Ishikawa (cell line): ENCODE data around the gene RAP1GAP2.

Experiments
- CEBPB ChIP-seq: IDR thresholded peaks from 2 replicates; pipeline ENCODE4 v1.6.1; 2012
- EGR1 ChIP-seq: IDR thresholded peaks from 2 replicates; pipeline ENCODE4 v1.6.1; 2012
- EP300 ChIP-seq: IDR thresholded peaks from 2 replicates; pipeline ENCODE4 v1.6.1; 2012; ENCODE audit warnings: borderline replicate concordance
- FOXM1 ChIP-seq: IDR thresholded peaks from 2 replicates; pipeline ENCODE4 v1.6.1; 2012; ENCODE audit warnings: low read depth, borderline replicate concordance
- NFIC ChIP-seq: IDR thresholded peaks from 2 replicates; pipeline ENCODE4 v1.6.1; 2012
- RAD21 ChIP-seq: IDR thresholded peaks from 2 replicates; pipeline ENCODE4 v1.6.1; 2012; ENCODE audit warnings: low read depth
- TAF1 ChIP-seq: IDR thresholded peaks from 2 replicates; pipeline ENCODE4 v1.6.1; 2012; ENCODE audit warnings: low read depth, mild to moderate bottlenecking
- TEAD4 ChIP-seq: IDR thresholded peaks from 2 replicates; pipeline ENCODE4 v1.6.1; 2012
- YY1 ChIP-seq: IDR thresholded peaks from 2 replicates; pipeline ENCODE4 v1.6.1; 2012; ENCODE audit warnings: low read depth
- ZBTB7A ChIP-seq: IDR thresholded peaks from 2 replicates; pipeline ENCODE4 v1.6.1; 2012; ENCODE audit warnings: low read depth
- TF ChIP-seq, protein P1 (sequence below): IDR thresholded peaks from 2 replicates; pipeline ENCODE4 v1.6.1; 2012
- TF ChIP-seq, protein P2 (sequence below): IDR thresholded peaks from 2 replicates; pipeline ENCODE4 v1.6.1; 2012
- TF ChIP-seq, protein P3 (sequence below): IDR thresholded peaks from 2 replicates; pipeline ENCODE4 v1.6.1; 2012; ENCODE audit warnings: low read depth, mild to moderate bottlenecking

RAP1GAP2 gene

DNA sequence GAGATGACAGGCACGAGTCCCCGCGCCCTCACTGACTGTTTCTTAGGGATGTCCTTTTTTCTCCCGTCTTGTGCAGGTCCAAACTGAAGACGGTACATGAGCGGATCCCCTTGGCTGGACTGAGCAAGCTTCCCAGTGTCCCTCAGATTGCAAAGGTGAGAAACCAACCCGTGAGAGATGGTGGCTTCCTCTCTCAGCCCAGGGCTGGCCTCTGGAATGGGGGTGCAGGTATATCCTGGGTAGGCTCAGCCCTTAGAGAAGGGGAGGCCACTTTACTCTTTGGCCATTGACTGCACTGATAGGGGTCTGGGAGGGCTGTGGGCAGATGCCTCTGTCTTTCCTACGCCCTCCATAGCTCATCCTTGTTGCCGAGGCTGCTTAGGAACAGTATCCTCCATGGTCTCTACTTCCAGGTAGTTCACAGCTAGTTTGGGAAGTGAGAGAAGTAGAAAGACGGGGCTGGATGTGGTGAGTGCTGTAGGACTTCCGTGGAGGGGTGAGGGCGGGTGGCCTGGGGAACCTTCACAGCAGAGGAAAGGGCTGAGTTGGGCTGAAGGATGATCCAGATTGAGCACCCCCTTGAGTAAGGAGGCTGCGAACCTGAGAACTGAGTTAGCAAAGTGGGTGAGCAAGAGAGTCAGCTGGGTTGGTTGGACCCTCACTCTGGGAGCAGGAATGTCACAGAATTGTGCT, 184.1 kb downstream of the RAP1GAP2 start:
- TF ChIP-seq, protein P1, sequence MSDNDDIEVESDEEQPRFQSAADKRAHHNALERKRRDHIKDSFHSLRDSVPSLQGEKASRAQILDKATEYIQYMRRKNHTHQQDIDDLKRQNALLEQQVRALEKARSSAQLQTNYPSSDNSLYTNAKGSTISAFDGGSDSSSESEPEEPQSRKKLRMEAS = no peak
- no peak for TF ChIP-seq TAF1
- TF ChIP-seq EGR1 = no peak
- TF ChIP-seq, protein P2, sequence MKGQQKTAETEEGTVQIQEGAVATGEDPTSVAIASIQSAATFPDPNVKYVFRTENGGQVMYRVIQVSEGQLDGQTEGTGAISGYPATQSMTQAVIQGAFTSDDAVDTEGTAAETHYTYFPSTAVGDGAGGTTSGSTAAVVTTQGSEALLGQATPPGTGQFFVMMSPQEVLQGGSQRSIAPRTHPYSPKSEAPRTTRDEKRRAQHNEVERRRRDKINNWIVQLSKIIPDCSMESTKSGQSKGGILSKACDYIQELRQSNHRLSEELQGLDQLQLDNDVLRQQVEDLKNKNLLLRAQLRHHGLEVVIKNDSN = no peak
- TF ChIP-seq, protein P3, sequence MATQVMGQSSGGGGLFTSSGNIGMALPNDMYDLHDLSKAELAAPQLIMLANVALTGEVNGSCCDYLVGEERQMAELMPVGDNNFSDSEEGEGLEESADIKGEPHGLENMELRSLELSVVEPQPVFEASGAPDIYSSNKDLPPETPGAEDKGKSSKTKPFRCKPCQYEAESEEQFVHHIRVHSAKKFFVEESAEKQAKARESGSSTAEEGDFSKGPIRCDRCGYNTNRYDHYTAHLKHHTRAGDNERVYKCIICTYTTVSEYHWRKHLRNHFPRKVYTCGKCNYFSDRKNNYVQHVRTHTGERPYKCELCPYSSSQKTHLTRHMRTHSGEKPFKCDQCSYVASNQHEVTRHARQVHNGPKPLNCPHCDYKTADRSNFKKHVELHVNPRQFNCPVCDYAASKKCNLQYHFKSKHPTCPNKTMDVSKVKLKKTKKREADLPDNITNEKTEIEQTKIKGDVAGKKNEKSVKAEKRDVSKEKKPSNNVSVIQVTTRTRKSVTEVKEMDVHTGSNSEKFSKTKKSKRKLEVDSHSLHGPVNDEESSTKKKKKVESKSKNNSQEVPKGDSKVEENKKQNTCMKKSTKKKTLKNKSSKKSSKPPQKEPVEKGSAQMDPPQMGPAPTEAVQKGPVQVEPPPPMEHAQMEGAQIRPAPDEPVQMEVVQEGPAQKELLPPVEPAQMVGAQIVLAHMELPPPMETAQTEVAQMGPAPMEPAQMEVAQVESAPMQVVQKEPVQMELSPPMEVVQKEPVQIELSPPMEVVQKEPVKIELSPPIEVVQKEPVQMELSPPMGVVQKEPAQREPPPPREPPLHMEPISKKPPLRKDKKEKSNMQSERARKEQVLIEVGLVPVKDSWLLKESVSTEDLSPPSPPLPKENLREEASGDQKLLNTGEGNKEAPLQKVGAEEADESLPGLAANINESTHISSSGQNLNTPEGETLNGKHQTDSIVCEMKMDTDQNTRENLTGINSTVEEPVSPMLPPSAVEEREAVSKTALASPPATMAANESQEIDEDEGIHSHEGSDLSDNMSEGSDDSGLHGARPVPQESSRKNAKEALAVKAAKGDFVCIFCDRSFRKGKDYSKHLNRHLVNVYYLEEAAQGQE = no peak
- TF ChIP-seq TEAD4 = no peak

DNA sequence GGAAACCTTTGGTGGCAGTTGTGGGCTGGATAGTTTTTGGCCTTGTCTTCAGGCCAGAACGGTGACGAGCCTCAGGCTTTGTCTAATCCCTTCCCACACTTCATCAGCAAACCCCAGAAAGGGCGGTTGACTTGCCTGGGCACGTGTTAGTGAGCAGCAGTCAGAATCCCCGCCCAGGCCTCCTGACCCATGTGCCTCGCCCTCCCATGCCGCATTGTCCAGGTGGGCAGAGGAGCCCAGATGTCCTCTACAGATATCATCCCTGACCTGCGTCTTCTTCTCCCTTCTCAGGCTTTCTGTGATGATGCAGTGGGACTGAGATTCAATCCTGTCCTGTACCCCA, 184.6 kb downstream of the RAP1GAP2 start:
- TF ChIP-seq, protein P3 = no peak

DNA sequence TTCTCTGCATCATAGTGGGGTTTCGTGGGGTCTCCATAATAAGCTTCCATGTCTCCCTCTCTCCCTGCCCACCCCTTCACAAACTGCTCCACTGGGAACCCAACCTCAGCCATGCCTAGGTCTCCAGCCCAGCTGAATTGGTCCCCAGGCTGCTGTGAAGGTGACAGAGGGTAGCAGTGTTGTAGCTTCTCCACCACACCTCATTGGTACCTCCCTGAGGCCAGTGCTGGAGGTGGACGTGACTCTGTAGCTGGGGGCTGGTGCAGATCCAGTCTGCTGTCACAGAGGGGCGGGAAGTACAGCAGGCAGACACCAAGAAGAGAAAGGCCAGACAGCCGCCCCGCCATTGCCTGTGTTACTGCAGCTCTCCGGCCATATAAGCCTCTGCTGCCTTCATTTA, 185.1 kb downstream of the RAP1GAP2 start:
- TF ChIP-seq RAD21 = no peak
- TF ChIP-seq CEBPB = no peak
- TF ChIP-seq, protein P2 = no peak
- no peak for TF ChIP-seq YY1
- TF ChIP-seq TAF1 = no peak

DNA sequence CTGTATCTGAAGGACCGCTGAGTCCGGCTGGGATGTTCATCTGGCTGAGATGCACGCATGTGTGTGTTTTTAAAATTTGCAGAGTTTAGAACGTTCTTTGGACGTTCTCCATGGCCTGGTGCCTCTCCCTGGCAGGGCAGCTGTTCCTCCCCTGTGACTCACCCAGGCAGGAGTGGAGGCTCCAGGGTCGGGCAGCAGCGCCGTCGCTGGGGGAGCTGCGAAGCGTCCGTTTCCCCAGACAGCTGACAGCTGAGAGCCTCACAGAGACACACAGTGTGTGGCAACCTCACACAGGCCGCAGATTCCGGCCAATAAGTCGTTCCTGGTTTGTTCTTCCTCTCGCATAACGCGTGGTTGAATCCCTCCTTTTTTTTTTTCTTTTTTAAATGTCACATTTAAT, 186.6 kb downstream of the RAP1GAP2 start:
- TF ChIP-seq TAF1 = no peak

DNA sequence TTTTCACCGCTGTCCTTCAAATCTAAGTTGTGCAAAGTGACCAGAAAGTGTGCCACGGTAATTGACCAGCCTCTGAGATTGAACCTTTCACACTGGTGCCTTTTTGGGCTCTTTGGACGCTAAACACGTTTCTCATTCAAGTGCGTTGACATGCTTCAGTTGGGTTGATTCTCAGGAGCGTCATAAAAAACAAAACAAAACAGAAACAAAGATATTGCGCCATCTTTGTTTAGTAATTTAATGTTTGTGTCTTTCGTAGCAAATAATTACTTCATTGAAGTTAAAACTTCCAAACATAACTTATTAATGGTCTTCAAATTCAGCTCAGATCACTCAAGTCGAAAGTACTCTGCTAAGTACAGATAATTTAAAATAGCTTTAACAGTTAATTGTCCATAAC, 187.0 kb downstream of the RAP1GAP2 start:
- TF ChIP-seq EGR1 = no peak

DNA sequence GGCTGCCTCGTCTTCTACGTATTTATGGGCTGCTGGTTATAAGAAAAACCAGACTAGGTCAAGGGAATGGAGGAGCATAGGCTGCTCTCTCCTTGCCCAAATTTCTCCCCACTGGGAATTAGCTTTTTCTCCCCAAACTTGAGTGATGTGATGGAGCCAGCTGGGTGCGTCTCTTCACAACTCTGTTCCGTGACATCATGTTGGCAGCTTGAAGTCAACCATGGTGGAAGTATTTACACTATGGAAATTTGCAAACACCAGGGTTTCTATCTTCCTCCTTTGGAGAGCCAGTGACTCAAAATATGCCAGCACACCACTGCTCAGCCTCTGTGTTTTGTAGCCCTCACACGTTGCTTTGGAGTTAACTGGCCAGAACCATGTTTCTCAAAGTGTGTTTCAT, 189.1 kb downstream of the RAP1GAP2 start:
- TF ChIP-seq FOXM1 (no peak), EGR1 (no peak), NFIC (no peak), RAD21 (no peak), ZBTB7A (no peak), CEBPB (no peak), TEAD4 (no peak)
- TF ChIP-seq, protein P2 = no peak
- TF ChIP-seq, protein P3 = no peak

DNA sequence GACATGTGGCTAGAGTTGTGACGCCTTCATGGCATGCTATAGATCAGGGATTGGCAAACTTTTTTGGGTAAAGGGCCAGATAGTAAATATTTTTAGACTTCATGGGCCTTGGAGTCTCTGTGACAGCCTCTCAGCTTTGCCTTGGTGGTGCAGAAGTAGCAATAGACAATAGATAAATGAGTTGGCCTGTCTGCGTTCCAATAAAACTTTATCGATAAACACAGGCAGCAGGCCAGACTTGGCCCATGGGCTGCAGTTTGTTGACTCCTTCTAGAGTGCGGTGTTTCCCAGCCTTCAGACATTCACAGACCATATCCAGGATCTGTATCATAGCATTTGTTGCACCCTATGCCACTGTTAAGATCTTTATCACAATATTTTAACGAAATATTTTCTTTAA, 190.7 kb downstream of the RAP1GAP2 start:
- TF ChIP-seq EP300 = no peak
